Measurements from ENCODE around the gene AMACR. TPM values are rescaled to one million over a fixed set of nuclear protein-coding genes. Genes with fewer than 3 reads are reported as not detected.

The AMACR gene
- total RNA-seq, 1 donor from 2014 or later: 9.0 TPM

DNA sequence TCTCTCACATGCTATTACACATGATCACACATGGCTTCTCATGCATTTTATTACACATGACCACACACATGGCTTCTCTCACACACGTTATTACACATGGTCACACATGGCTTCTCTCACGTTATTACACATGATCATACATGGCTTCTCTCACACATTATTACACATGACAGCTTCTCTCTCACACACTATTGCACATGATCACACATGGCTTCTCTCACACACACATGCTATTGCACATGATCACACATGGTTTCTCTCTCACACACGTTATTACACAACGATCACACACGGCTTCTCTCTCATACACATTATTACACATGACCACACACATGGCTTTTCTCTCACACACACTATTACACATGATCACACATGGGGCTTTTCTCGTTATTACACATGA lies 22.4 kb downstream of the AMACR start:
- Mint-ChIP-seq H3K9me3 (ENCODE audit: unreplicated experiment) (no peaks in the 10 kb centered on the region), H3K4me3 (ENCODE audit: unreplicated experiment) (no peak overlapping the region), H3K27ac (ENCODE audit: unreplicated experiment) (no peak overlapping the region), H3K36me3 (ENCODE audit: unreplicated experiment) (no peaks in the 10 kb centered on the region), H3K27me3 (ENCODE audit: unreplicated experiment) (peaks cover 2% of the 10 kb centered on the region), H3K4me1 (ENCODE audit: low read depth, unreplicated experiment) (no peaks in the 10 kb centered on the region)
- no peak for DNase-seq
- TF ChIP-seq, protein P1, sequence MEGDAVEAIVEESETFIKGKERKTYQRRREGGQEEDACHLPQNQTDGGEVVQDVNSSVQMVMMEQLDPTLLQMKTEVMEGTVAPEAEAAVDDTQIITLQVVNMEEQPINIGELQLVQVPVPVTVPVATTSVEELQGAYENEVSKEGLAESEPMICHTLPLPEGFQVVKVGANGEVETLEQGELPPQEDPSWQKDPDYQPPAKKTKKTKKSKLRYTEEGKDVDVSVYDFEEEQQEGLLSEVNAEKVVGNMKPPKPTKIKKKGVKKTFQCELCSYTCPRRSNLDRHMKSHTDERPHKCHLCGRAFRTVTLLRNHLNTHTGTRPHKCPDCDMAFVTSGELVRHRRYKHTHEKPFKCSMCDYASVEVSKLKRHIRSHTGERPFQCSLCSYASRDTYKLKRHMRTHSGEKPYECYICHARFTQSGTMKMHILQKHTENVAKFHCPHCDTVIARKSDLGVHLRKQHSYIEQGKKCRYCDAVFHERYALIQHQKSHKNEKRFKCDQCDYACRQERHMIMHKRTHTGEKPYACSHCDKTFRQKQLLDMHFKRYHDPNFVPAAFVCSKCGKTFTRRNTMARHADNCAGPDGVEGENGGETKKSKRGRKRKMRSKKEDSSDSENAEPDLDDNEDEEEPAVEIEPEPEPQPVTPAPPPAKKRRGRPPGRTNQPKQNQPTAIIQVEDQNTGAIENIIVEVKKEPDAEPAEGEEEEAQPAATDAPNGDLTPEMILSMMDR (IDR thresholded peaks at IDR 0.05; ENCODE audit: partially characterized antibody, unreplicated experiment): no peak

DNA sequence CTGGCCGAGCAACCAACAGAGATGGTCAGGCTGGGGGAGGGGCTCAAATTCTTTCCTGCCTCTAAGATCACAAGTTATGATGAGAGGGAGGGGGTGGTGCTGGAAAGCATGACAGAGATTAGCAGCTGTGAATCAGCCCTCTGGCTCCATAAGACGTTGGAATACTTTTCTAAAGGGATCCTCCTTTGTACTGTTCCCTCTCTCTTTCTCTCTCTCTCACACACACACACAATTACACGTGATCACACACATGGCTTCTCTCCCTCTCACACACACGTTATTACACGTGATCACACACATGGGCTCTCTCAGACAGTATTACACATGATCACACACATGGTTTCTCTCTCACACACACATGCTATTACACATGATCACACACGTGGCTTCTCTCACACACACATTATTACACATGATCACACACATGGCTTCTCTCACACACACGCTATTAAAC lies 23.2 kb downstream of the AMACR start, which contains the start of gene SLC45A2:
SLC45A2 (minus strand) TSS at position 23 of the 454 bp plus-strand sequence. CDS start 110 bp downstream, outside the sequence.
- TF ChIP-seq, protein P1 (IDR thresholded peaks at IDR 0.05; ENCODE audit: partially characterized antibody, unreplicated experiment): no peak
- Mint-ChIP-seq H3K27ac (ENCODE audit: unreplicated experiment) (no peak within 1 kb of the TSS), H3K36me3 (ENCODE audit: unreplicated experiment) (no peaks in the 10 kb centered on the region), H3K9me3 (ENCODE audit: unreplicated experiment) (no peaks in the 10 kb centered on the region), H3K4me3 (ENCODE audit: unreplicated experiment) (no peak within 1 kb of the TSS), H3K4me1 (ENCODE audit: low read depth, unreplicated experiment) (no peaks in the 10 kb centered on the region), H3K27me3 (ENCODE audit: unreplicated experiment) (peaks cover 2% of the 10 kb centered on the region)
- DNase-seq: no peak

DNA sequence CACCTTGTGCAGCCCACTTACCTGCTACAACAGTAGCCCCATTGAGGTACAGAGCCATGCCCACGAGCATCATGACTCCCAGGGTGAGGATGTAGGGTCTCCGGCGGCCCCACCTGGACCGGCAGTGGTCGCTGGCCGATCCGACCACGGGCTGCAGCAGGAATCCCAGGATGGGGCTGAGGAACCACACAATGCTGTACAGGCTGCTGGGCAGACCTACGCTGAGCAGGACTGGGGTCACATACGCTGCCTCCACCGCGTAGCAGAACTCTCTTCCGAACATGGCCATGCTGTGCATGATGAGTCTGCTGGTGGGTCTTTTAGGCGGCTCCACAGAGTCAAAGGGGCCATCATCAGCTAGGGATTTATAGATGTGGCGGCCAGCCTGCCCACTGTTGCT lies 23.7 kb downstream of the AMACR start:
- no peaks in the 10 kb centered on the region for H3K4me1 Mint-ChIP-seq (ENCODE audit: low read depth, unreplicated experiment)

DNA sequence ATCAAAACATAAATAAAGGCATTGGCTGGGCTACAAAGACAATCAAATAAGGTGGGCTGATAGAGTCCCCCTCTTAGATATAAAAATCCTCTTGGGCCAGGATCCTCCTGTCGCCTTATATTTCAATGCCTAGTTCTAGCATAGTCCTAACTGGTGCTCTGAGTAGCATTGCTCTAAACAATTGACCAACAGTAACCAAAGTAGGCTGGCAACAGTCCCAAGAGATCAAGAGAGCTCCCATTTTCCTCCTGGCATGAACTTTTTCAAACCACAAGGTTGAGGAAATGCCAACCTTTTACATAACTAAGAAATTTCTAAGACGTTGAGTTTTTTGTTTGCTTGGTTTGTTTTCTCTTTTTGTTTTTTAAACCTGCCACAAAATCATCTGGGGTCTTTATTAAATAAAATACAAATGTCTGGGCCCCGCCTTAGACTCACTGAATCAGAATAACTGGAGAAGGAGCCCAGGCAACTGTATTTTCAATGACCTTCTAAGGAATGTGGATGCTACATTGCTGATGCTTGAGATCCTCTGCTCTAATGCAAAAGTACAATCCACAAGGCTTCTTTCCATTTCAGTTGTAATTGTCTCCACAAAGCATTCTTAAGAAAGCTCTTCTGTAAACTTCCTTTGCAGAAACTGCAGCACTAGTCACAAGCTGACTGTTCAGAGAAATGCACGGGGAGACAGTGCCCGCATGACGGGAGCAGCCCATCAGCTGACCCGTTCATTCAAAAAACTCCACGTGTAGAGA lies 26.3 kb downstream of the AMACR start:
- no peaks in the 10 kb centered on the region for H3K36me3 Mint-ChIP-seq (ENCODE audit: unreplicated experiment)
- TF ChIP-seq, protein P1 (IDR thresholded peaks at IDR 0.05; ENCODE audit: partially characterized antibody, unreplicated experiment): no peak
- H3K4me1 Mint-ChIP-seq (ENCODE audit: low read depth, unreplicated experiment): no peaks in the 10 kb centered on the region
- no peaks in the 10 kb centered on the region for H3K9me3 Mint-ChIP-seq (ENCODE audit: unreplicated experiment)
- no peak overlapping the region for H3K4me3 Mint-ChIP-seq (ENCODE audit: unreplicated experiment)
- H3K27me3 Mint-ChIP-seq (ENCODE audit: unreplicated experiment): peaks cover 2% of the 10 kb centered on the region
- DNase-seq: no peak
- no peak overlapping the region for H3K27ac Mint-ChIP-seq (ENCODE audit: unreplicated experiment)

More for the DNA sequence above, 23.7 kb downstream of the AMACR start:
- Mint-ChIP-seq H3K27me3 (ENCODE audit: unreplicated experiment) (peaks cover 2% of the 10 kb centered on the region), H3K36me3 (ENCODE audit: unreplicated experiment) (no peaks in the 10 kb centered on the region), H3K27ac (ENCODE audit: unreplicated experiment) (no peak overlapping the region), H3K9me3 (ENCODE audit: unreplicated experiment) (no peaks in the 10 kb centered on the region), H3K4me3 (ENCODE audit: unreplicated experiment) (no peak overlapping the region)
- DNase-seq: no peak
- TF ChIP-seq, protein P1 (IDR thresholded peaks at IDR 0.05; ENCODE audit: partially characterized antibody, unreplicated experiment): no peak

DNA sequence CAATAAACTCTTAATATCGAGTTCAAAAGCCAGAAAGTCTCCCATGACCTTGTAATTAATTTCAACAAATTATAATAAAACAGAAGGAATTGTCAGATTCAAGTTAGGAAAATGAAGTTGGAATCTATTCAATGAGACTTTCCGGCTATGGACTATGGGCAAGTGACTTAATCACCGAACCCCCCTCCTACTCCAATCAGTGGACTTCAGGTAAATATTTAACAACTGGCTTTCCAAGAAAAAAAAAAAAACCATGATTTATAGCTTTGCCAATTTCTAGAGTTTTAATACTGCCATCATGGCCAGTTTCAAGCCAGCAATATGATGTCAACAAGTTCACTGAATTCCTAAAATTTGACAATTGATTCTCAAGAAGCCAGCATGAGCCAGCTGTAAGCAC lies 27.8 kb downstream of the AMACR start:
- no peak overlapping the region for H3K27ac Mint-ChIP-seq (ENCODE audit: unreplicated experiment)
- DNase-seq: no peak
- H3K36me3 Mint-ChIP-seq (ENCODE audit: unreplicated experiment): no peaks in the 10 kb centered on the region
- H3K4me1 Mint-ChIP-seq (ENCODE audit: low read depth, unreplicated experiment): no peaks in the 10 kb centered on the region
- peaks cover 2% of the 10 kb centered on the region for H3K27me3 Mint-ChIP-seq (ENCODE audit: unreplicated experiment)
- no peaks in the 10 kb centered on the region for H3K9me3 Mint-ChIP-seq (ENCODE audit: unreplicated experiment)
- no peak overlapping the region for H3K4me3 Mint-ChIP-seq (ENCODE audit: unreplicated experiment)
- TF ChIP-seq, protein P1 (IDR thresholded peaks at IDR 0.05; ENCODE audit: partially characterized antibody, unreplicated experiment): no peak

Data from glutamatergic neuron (in vitro differentiated cells).